A673 (cell line): ENCODE data around the gene ARHGAP1.

ENCODE experiments used
- EZH2 ChIP-seq: fragments of 200-600 bp; sonication (generic); IDR thresholded peaks from 2 replicates; pipeline ENCODE4 v1.6.1; 2017; ENCODE audit warnings: borderline replicate concordance, low read depth, mild to moderate bottlenecking, mixed read lengths, antibody characterized with exemption, low read length; ENCODE audit not compliant: poor library complexity, severe bottlenecking
- TF ChIP-seq, protein P1 (sequence below): fragments of 300-800, 200-600 bp; sonication (generic); conservative IDR thresholded peaks from 2 replicates; pipeline ENCODE4 v1.5.1; 2017; ENCODE audit warnings: low read depth, mild to moderate bottlenecking, antibody characterized with exemption, low read length, moderate library complexity, mixed read lengths

DNA sequence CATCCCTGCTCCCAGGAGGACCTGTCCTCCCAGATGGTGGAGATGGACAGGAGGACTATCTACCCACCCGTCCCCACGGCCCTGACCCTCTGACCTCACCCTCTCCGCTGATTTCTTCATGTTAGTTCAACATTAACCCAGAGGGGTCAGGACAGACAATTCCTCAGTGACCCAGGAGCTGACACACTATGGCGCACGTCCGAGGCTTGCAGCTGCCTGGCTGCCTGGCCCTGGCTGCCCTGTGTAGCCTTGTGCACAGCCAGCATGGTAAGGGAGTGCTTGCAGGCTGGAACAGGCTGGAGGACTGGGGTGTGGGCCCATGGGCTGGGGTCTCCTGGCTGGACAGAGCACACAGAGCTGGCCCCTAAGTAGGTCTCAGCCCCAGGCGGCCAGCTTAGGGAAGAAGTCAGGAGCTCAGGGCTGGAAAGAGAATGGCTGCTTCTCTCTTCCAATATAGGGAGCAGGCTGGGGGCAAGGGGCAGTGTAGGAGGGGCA is 18.7 kb upstream of the ARHGAP1 start, which contains the start of gene F2:
- TF ChIP-seq, protein P1, sequence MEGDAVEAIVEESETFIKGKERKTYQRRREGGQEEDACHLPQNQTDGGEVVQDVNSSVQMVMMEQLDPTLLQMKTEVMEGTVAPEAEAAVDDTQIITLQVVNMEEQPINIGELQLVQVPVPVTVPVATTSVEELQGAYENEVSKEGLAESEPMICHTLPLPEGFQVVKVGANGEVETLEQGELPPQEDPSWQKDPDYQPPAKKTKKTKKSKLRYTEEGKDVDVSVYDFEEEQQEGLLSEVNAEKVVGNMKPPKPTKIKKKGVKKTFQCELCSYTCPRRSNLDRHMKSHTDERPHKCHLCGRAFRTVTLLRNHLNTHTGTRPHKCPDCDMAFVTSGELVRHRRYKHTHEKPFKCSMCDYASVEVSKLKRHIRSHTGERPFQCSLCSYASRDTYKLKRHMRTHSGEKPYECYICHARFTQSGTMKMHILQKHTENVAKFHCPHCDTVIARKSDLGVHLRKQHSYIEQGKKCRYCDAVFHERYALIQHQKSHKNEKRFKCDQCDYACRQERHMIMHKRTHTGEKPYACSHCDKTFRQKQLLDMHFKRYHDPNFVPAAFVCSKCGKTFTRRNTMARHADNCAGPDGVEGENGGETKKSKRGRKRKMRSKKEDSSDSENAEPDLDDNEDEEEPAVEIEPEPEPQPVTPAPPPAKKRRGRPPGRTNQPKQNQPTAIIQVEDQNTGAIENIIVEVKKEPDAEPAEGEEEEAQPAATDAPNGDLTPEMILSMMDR, result no peak
- no peak for TF ChIP-seq EZH2
